Measurements from ENCODE around the gene ABHD17A. TPM values are rescaled to one million over a fixed set of nuclear protein-coding genes. Genes with fewer than 3 reads are reported as not detected.

The ABHD17A gene
- total and polyA plus RNA-seq, 2 donors (not counting 1 experiment from before 2014, with no cell fraction given), result 63.1 to 134 TPM

GRCh38 chr19:1856698-1857603, 28.3 kb downstream of the ABHD17A start:
- peak; percentile 83 for DNase-seq
- Mint-ChIP-seq H3K4me3 (peak overlapping the region; percentile 83), H3K27ac (peak overlapping the region; percentile 87), H3K4me1 (peaks cover 69% of the 10 kb centered on the region), H3K9me3 (ENCODE audit: insufficient read depth) (no peaks in the 10 kb centered on the region), H3K27me3 (no peaks in the 10 kb centered on the region)
- CTCF ChIA-PET, result interaction anchor here (0.9 to 1.8 kb wide), 3 partner anchors 8 to 76 kb away, joined by 4 to 5 read pairs (median 4); no protein-coding TSS in a partner anchor
- Histone ChIP-seq H3K36me3 (replicated peaks in 1 of 2; ENCODE audit: control extremely low read depth in 1 of 2, control insufficient read depth in 1 of 2, extremely low read depth in 1 of 2, insufficient read depth in 2 of 2, low read length in 1 of 2) (peaks cover 0 to 4% of the 10 kb centered on the region in 2 experiments), H3K79me2 (ENCODE audit: control insufficient read depth, insufficient read depth, low read length) (peaks cover 81% of the 10 kb centered on the region), H3K4me2 (replicated peaks; ENCODE audit: low read depth, low read length, poor library complexity, severe bottlenecking) (peak overlapping the region; percentile 97), H3K4me3 (ENCODE audit: control extremely low read depth in 1 of 5, extremely low read depth in 1 of 5, insufficient read depth in 1 of 5, low read depth in 2 of 5, low read length in 4 of 5) (peak overlapping the region in 4 of 5 experiments; percentile 61 to 70 (median 64)), H2AFZ (ENCODE audit: insufficient read depth, low read depth, low read length, poor library complexity, severe bottlenecking) (no peak overlapping the region), H3K27me3 (replicated peaks in 1 of 4; ENCODE audit: control extremely low read depth in 1 of 4, control insufficient read depth in 3 of 4, insufficient read depth in 4 of 4, low read length in 3 of 4) (no peaks in the 10 kb centered on the region), H4K20me1 (ENCODE audit: control insufficient read depth, insufficient read depth, low read length, poor library complexity, severe bottlenecking) (peaks cover 95% of the 10 kb centered on the region), H3K9me3 (ENCODE audit: control extremely low read depth in 1 of 3, control insufficient read depth in 2 of 3, insufficient read depth in 1 of 3, low read length in 2 of 3) (no peaks in the 10 kb centered on the region), H3K4me1 (ENCODE audit: control insufficient read depth in 2 of 2, insufficient read depth in 2 of 2, low read length in 2 of 2) (peaks cover 72 to 91% of the 10 kb centered on the region in 2 donors), H3K9ac (ENCODE audit: low read length) (peak overlapping the region; percentile 74), H3K27ac (ENCODE audit: low read length in 2 of 2) (peak overlapping the region; percentile 75 to 79)
- no peak for TF ChIP-seq EZH2 (IDR thresholded peaks at IDR 0.05; ENCODE audit: borderline replicate concordance, insufficient read depth, low read depth, low read length, poor library complexity, severe bottlenecking)
- TF ChIP-seq CTCF (IDR thresholded peaks at IDR 0.05), result no peak
- peak; percentile 37 for ATAC-seq (ENCODE audit: low read depth)
- POLR2A ChIA-PET, result interaction anchor here (0.6 to 1.9 kb wide), 7 partner anchors 7 to 765 kb away, joined by 3 to 6 read pairs (median 4); partner anchors contain the start of genes CIRBP and REXO1
- WGBS (ENCODE audit: insufficient coverage), result under 1% methylated on average over 68 of the region's 73 CpGs
- intact Hi-C loops (cut with micrococcal nuclease), result loop anchor here (1.0 kb wide), 1 partner anchor 7 kb away; no protein-coding TSS in a partner anchor

Data from B cell (primary cell).